ENCODE results near the gene CALB2.
A peak's percentile ranks its signal among the peaks of the same experiment; 100 is the strongest.
"Not testable (repeated sequence)": the region's sequence is repeated elsewhere in the genome, so short reads cannot be mapped to it uniquely, and the experiment has no call there.

CALB2 gene

GRCh38 chr16:71358464-71358998 lies at the start of gene CALB2:
Gene CALB2, plus strand, starts transcription at chr16:71358723. Its CDS starts 70 bp downstream, at chr16:71358793.
- no peaks in the 10 kb centered on the region for H3K36me3 Mint-ChIP-seq
- no peaks in the 10 kb centered on the region for H3K9me3 Mint-ChIP-seq
- H3K27ac Mint-ChIP-seq, result no peak within 1 kb of the TSS
- DNase-seq (ENCODE audit: low spot score in 2 of 2), result peak; percentile 78 to 83
- peak; percentile 78 for ATAC-seq
- H3K4me1 Mint-ChIP-seq, result peaks cover 5% of the 10 kb centered on the region
- peak within 1 kb of the TSS; percentile 9 for H3K4me3 Mint-ChIP-seq

GRCh38 chr16:71311553-71312158 lies 46.9 kb upstream of the CALB2 start:
- DNase-seq (ENCODE audit: low spot score in 2 of 2) (no peak), ATAC-seq (no peak)
- Mint-ChIP-seq H3K9me3 (no peaks in the 10 kb centered on the region), H3K4me3 (no peak overlapping the region), H3K4me1 (no peaks in the 10 kb centered on the region), H3K27ac (no peak overlapping the region), H3K36me3 (no peaks in the 10 kb centered on the region)

GRCh38 chr16:71313591-71313990 lies 44.9 kb upstream of the CALB2 start:
- H3K9me3 Mint-ChIP-seq, H3K4me1 Mint-ChIP-seq: not testable (repeated sequence)

GRCh38 chr16:71315269-71315668 lies 43.3 kb upstream of the CALB2 start:
- Mint-ChIP-seq H3K4me1 (no peaks in the 10 kb centered on the region), H3K9me3 (no peaks in the 10 kb centered on the region), H3K27ac (no peak overlapping the region), H3K36me3 (no peaks in the 10 kb centered on the region), H3K4me3 (no peak overlapping the region)
- ATAC-seq, result no peak
- no peak for DNase-seq (ENCODE audit: low spot score in 2 of 2)

More at GRCh38 chr16:71313591-71313990, 44.9 kb upstream of the CALB2 start:
- not testable (repeated sequence) for DNase-seq (ENCODE audit: low spot score in 2 of 2); H3K36me3 Mint-ChIP-seq; ATAC-seq; H3K4me3 Mint-ChIP-seq; H3K27ac Mint-ChIP-seq

GRCh38 chr16:71319999-71320398 lies 38.5 kb upstream of the CALB2 start:
- DNase-seq (ENCODE audit: low spot score in 2 of 2) (no peak), ATAC-seq (no peak)
- Mint-ChIP-seq H3K4me1 (no peaks in the 10 kb centered on the region), H3K27ac (no peak overlapping the region), H3K9me3 (no peaks in the 10 kb centered on the region), H3K4me3 (no peak overlapping the region), H3K36me3 (no peaks in the 10 kb centered on the region)

- no peak for ATAC-seq
- no peaks in the 10 kb centered on the region for H3K36me3 Mint-ChIP-seq
These were observed 30.8 kb upstream of the CALB2 start for GRCh38 chr16:71327720-71328119.

GRCh38 chr16:71328151-71328550 lies 30.4 kb upstream of the CALB2 start:
- H3K9me3 Mint-ChIP-seq, result no peaks in the 10 kb centered on the region
- DNase-seq (ENCODE audit: low spot score in 2 of 2) (no peak), ATAC-seq (no peak)
- H3K27ac Mint-ChIP-seq, result no peak overlapping the region
- H3K4me3 Mint-ChIP-seq, result no peak overlapping the region
- no peaks in the 10 kb centered on the region for H3K36me3 Mint-ChIP-seq
- no peaks in the 10 kb centered on the region for H3K4me1 Mint-ChIP-seq

More at GRCh38 chr16:71327720-71328119, 30.8 kb upstream of the CALB2 start:
- no peak overlapping the region for H3K27ac Mint-ChIP-seq
- DNase-seq (ENCODE audit: low spot score in 2 of 2), result no peak
- no peaks in the 10 kb centered on the region for H3K9me3 Mint-ChIP-seq
- no peaks in the 10 kb centered on the region for H3K4me1 Mint-ChIP-seq
- H3K4me3 Mint-ChIP-seq, result no peak overlapping the region

GRCh38 chr16:71337631-71338030 lies 20.9 kb upstream of the CALB2 start:
- Mint-ChIP-seq H3K36me3 (no peaks in the 10 kb centered on the region), H3K4me1 (no peaks in the 10 kb centered on the region), H3K4me3 (no peak overlapping the region), H3K9me3 (no peaks in the 10 kb centered on the region), H3K27ac (no peak overlapping the region)
- ATAC-seq, result no peak
- no peak for DNase-seq (ENCODE audit: low spot score in 2 of 2)

- Mint-ChIP-seq H3K4me3 (no peak overlapping the region), H3K4me1 (no peaks in the 10 kb centered on the region), H3K36me3 (no peaks in the 10 kb centered on the region), H3K27ac (no peak overlapping the region), H3K9me3 (no peaks in the 10 kb centered on the region)
- no peak for ATAC-seq
- no peak for DNase-seq (ENCODE audit: low spot score in 2 of 2)
These were observed 20.3 kb upstream of the CALB2 start for GRCh38 chr16:71338193-71338592.

GRCh38 chr16:71338632-71339031 lies 19.9 kb upstream of the CALB2 start:
- ATAC-seq (no peak), DNase-seq (ENCODE audit: low spot score in 2 of 2) (no peak)
- Mint-ChIP-seq H3K36me3 (no peaks in the 10 kb centered on the region), H3K9me3 (no peaks in the 10 kb centered on the region), H3K4me3 (no peak overlapping the region), H3K27ac (no peak overlapping the region), H3K4me1 (no peaks in the 10 kb centered on the region)

- Mint-ChIP-seq H3K9me3 (no peaks in the 10 kb centered on the region), H3K27ac (no peak overlapping the region), H3K4me3 (no peak overlapping the region), H3K4me1 (no peaks in the 10 kb centered on the region), H3K36me3 (no peaks in the 10 kb centered on the region)
- no peak for DNase-seq (ENCODE audit: low spot score in 2 of 2)
- no peak for ATAC-seq
These were observed 19.0 kb upstream of the CALB2 start for GRCh38 chr16:71339236-71340171.

GRCh38 chr16:71340406-71340805 lies 18.1 kb upstream of the CALB2 start:
- no peak for DNase-seq (ENCODE audit: low spot score in 2 of 2)
- H3K27ac Mint-ChIP-seq, result no peak overlapping the region
- no peaks in the 10 kb centered on the region for H3K9me3 Mint-ChIP-seq
- H3K4me1 Mint-ChIP-seq, result no peaks in the 10 kb centered on the region
- H3K4me3 Mint-ChIP-seq, result no peak overlapping the region
- no peaks in the 10 kb centered on the region for H3K36me3 Mint-ChIP-seq
- ATAC-seq, result no peak

GRCh38 chr16:71341881-71342280 lies 16.6 kb upstream of the CALB2 start:
- no peak overlapping the region for H3K27ac Mint-ChIP-seq
- no peaks in the 10 kb centered on the region for H3K36me3 Mint-ChIP-seq
- ATAC-seq (no peak), DNase-seq (ENCODE audit: low spot score in 2 of 2) (no peak)
- H3K4me3 Mint-ChIP-seq, result no peak overlapping the region
- no peaks in the 10 kb centered on the region for H3K4me1 Mint-ChIP-seq
- H3K9me3 Mint-ChIP-seq, result no peaks in the 10 kb centered on the region

GRCh38 chr16:71343078-71343477 lies 15.4 kb upstream of the CALB2 start:
- ATAC-seq (no peak), DNase-seq (ENCODE audit: low spot score in 2 of 2) (no peak)
- H3K4me1 Mint-ChIP-seq, result no peaks in the 10 kb centered on the region
- H3K4me3 Mint-ChIP-seq, result no peak overlapping the region
- no peaks in the 10 kb centered on the region for H3K36me3 Mint-ChIP-seq
- no peak overlapping the region for H3K27ac Mint-ChIP-seq
- H3K9me3 Mint-ChIP-seq, result no peaks in the 10 kb centered on the region

- ATAC-seq, result no peak
These were observed 14.1 kb upstream of the CALB2 start for GRCh38 chr16:71344315-71344905.

More at GRCh38 chr16:71344315-71344905, 14.1 kb upstream of the CALB2 start:
- Mint-ChIP-seq H3K4me3 (no peak overlapping the region), H3K27ac (no peak overlapping the region), H3K4me1 (no peaks in the 10 kb centered on the region), H3K9me3 (no peaks in the 10 kb centered on the region), H3K36me3 (no peaks in the 10 kb centered on the region)
- DNase-seq (ENCODE audit: low spot score in 2 of 2), result no peak

Measured in stimulated activated effector memory CD8-positive, alpha-beta T cell treated with anti-CD3 and anti-CD28 coated beads, Interleukin-12 subunit alpha, Interleukin-12 subunit beta, amount 100 ng/mL, for 72 hours (primary cell).